Fibroblast of skin of abdomen (primary cell): Measurements from ENCODE around the gene TOM1L1.

ENCODE experiments used
- DNase-seq: peaks from one replicate; pipeline ENCODE4 v3.0.0-alpha.2; 2013

The TOM1L1 gene

DNA sequence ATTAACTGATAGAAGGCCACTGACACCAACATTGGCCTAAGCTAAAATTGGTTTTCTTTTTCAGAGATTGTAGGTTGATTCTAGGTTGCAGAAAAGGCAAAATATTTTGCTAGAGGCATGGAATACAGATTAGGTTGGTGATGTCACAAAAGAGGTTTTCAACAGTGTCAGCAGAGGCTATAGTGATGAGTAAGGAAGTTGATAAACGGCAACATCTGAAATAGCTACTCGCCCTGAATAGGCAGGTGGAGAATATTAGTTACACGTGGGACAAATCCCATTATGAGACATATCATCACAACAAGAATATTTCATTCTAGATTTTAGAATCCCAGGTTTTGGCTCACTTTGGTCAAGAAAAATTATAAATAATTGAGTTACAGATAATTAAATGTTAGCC is 1.5 kb upstream of the TOM1L1 start:
- DNase-seq, result no peak

DNA sequence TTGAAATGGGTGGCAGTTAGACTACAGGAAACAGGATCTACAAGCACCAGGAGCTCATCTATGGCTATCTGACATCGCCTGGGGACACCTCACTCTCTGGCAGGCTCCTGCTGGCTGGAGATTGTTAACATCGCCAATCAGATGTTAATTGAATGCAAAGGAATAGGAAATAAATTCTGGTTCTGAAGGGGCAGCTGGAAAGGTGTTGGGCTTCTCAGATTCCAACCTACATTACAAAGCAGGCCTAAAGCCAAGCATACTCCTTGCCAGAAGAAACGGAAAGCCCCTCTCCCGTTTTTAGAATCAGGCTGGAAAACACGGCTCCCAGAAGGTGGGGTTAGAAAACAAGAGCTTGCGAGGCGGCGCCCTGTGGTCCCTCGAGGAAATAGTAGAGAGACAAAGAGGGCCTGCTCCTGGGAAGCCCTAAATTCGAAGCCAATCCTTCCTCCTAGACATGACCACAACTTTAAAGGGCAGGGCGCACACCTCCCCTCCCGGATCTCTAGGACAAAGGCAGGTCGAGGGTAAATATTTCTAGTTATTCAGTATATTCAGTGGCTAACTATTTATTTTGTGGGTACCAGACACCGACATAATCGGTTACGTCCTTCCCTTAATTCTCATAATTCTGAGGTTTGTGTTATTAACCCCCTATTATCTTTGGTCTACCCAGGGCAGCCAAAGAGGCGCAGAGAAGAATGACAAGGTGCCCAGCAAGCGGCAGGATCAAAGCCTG is 763 bp upstream of the TOM1L1 start:
- no peak for DNase-seq

GRCh38 chr17:54901230-54901822 is 674 bp downstream of the TOM1L1 start:
- peak; percentile 17 for DNase-seq

DNA sequence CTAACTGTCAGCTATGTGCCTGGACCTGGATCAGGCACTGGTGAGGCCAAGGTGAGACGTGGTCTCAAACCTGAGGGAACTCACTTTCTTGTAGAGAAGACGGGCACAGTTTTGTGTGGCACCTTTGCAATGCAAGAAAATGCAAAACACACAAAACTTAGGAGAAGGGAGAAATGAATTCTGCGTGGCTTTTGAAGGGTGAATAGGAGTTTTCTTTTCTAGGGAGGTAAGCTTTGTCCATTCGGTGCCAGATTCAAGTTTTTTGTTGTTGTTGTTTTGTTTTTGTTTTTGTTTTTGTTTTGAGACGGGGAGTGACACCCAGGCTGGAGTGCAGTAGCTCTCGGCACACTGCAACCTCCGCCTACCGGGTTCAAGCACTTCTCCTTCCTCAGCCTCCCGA is 1.4 kb downstream of the TOM1L1 start:
- no peak for DNase-seq

GRCh38 chr17:54902611-54903010 is 2.0 kb downstream of the TOM1L1 start:
- DNase-seq, result no peak

DNA sequence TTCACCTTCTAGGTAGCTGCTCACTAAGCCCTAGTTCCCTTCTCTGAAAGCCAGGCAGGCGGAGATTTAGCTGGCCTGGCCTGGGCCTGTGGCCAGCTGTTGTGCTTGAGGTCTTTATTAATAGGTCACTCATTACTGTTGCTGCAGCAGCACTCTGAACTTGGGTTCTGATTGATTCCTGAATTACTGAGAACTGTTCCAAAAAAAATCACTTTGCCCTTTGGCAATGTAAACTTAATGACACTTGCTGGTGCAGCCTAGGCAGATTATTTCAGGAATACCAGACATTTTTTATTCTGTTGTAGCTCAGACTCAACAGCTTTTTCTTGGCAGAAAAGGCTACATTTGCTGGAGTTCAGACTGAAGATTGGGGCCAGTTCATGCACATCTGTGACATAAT is 2.7 kb downstream of the TOM1L1 start:
- no peak for DNase-seq

DNA sequence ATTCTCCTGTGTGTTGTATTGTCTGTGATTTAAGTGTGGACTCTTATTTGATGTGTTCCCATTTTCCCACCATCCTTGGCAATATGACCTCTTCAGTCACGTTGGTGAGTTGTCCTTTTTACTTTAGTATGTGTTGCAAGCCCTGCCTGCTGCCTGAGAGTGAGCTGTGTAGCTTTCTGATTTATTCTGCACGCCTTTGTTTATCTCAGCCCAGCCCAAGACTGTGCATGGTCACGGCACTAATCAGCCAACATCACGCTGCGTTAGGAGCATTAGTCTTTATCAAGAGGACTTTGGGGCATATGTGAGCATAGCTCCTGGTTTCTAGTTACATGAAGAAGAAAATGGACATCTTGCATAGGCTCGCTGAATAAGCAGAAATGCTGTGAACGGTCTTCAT is 6.0 kb downstream of the TOM1L1 start:
- DNase-seq, result no peak

GRCh38 chr17:54907376-54907775 is 6.7 kb downstream of the TOM1L1 start:
- no peak for DNase-seq

- no peak for DNase-seq
Measured at GRCh38 chr17:54909766-54910165, 9.1 kb downstream of the TOM1L1 start.

- no peak for DNase-seq
Measured at GRCh38 chr17:54916721-54917120, 16.1 kb downstream of the TOM1L1 start.

DNA sequence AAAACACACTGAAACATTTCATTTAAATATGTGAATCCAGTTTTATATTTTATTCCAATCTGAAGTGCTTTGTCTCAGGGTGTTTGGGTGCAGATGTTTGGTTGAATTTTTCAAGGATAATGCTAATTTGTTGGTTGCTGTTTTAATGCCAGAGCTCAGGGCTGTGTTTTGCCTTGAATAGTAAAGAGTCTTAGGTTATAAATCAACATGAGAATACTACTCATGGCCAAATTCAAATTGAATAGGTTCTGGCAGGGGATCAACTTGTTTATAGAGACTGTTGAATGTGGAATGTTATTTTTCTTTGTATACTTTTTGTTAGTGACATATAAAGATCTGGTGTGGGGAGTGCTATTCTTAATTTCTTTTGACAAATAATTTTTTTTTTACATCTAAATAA is 18.8 kb downstream of the TOM1L1 start:
- DNase-seq, result no peak

GRCh38 chr17:54920819-54921218 is 20.2 kb downstream of the TOM1L1 start:
- no peak for DNase-seq

- no peak for DNase-seq
Measured at GRCh38 chr17:54924405-54924804, 23.8 kb downstream of the TOM1L1 start.

DNA sequence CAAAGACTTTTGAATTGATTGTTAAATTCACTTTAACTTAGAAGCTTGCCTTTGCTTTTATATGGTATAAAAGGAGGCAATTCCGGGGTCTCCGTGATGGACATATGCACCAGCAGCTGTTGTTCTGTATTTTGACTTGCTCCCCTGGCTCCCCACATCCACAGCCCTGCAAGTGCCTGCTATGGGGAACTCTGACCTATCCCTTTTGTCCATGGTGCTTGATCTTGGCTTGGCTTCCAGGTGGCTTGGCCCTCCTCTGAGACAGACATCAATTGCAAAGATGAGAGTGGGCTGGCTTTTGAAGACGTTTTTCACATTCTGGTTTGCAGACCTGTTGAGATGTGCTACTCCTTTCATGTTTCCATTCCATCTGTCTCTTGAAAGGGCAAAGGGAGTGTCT is 26.9 kb downstream of the TOM1L1 start:
- no peak for DNase-seq

GRCh38 chr17:54932711-54933110 is 32.1 kb downstream of the TOM1L1 start:
- no peak for DNase-seq

- DNase-seq, result no peak
Measured at GRCh38 chr17:54933921-54934320, 33.3 kb downstream of the TOM1L1 start.

GRCh38 chr17:54935471-54935870 is 34.8 kb downstream of the TOM1L1 start:
- DNase-seq, result no peak

DNA sequence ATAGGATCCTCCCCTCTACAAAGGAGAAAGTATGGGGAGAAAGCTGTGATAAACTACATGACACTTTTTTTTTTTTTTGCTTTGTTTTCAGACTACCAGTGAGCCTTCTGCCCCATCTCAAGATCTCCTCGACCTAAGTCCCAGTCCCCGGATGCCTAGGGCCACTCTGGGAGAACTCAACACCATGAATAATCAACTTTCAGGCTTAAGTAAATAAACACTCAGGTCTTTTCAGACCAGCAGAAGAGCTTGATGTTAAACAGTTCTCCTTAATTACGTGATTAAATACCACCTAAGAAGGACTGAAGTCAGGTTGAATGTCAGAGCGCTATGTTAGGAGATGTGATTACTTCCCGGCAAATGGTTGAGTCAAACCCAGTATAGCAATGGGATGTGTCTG is 36.4 kb downstream of the TOM1L1 start:
- no peak for DNase-seq

DNA sequence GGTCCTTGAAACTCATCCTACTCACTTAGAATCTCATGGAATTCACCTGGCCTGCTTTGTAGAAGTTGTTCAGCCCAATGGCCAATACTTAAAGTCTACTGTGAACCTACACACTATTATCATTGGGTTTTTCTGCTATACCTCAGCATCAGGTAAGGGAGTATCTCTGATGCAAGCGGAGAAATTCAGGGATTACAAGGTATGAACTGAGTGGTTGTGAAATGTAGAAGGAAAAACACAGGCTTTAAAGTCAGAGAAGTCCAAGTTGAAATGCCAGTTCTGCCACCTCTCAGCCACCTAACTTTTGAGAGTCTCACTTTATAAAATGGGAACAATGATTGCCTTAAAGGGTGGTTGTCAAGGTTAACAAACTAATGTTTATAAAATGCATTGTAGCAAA is 36.8 kb downstream of the TOM1L1 start:
- DNase-seq, result no peak

GRCh38 chr17:54941285-54941684 is 40.6 kb downstream of the TOM1L1 start:
- DNase-seq, result no peak

GRCh38 chr17:54944796-54945195 is 44.1 kb downstream of the TOM1L1 start:
- DNase-seq, result peak; percentile 48

DNA sequence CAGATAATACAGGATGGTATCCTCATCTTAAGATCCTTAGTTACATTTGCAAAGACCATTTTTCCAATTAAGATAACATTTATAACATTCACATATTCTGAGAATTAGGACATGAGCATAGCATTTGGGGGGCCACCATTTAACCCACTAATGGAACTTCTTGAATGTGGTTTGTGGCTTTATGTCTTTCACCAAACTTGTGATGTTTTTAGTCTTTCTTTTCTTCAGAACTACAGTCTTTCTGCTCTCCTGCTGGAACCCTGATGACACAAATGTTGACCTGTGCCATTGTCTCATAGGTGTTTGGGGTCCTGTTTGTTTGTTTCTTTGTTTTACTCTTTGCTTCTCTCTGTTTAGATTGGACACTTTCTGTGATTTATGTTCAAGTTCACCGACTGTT is 44.6 kb downstream of the TOM1L1 start:
- DNase-seq, result no peak

DNA sequence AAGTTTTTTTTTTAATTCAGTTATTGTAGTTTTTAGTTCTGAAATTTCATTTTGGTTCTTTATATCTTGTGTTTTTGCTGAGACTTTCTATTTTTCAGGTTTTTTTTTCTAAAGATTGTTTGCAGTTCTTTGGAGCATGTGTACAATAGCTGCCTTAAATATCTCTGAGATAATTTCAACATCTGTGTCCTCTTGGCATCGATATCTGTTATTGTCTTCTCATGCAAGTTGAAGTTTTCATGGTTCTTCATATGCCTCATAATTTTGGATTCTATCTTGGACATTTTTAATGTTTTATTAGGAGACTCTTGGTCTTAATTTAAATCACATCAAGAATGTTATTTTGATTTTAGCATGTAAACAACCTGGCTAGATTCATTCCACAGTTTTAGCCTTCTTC is 45.0 kb downstream of the TOM1L1 start:
- no peak for DNase-seq

DNA sequence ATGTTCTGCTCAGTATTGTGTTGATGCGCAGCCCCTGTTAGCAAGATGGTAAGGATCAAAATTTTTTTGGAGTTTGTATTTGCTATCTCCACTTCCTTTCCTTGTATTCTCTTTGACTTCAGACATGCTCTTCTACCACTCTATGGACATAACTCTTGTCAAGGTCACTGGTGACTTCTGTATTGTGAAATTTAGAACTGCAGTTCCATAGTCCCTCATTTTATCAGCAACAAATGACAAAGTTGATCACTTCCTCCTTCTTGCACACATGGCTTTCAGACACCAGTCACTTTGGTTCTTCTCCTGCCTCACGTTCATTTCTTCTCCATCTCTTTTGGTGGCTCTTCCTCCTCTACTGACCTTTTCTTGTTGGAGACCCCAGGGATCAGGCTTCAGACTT is 46.7 kb downstream of the TOM1L1 start:
- no peak for DNase-seq

- DNase-seq, result peak; percentile 86
Measured at GRCh38 chr17:54948380-54948779, 47.7 kb downstream of the TOM1L1 start.
